Stimulated activated CD4-positive, alpha-beta T cell treated with anti-CD3 and anti-CD28 coated beads, Interleukin-1b, Interleukin-23, amount 100 ng/mL, for 4 hours (primary cell): ENCODE data around the gene NUP188.
"Not testable (repeated sequence)": the region's sequence is repeated elsewhere in the genome, so short reads cannot be mapped to it uniquely, and the experiment has no call there.

Experiments used
- DNase-seq, 2 donors: peaks; one replicate each; pipeline ENCODE4 v3.0.0-alpha.2; 2020; ENCODE audit warnings: low read depth in 2 of 2

The NUP188 gene

GRCh38 chr9:128943832-128944620 is 3.5 kb upstream of the NUP188 start:
- DNase-seq = no peak

GRCh38 chr9:128944966-128945365 is 2.5 kb upstream of the NUP188 start:
- not testable (repeated sequence) for DNase-seq

GRCh38 chr9:128945798-128946501 is 1.5 kb upstream of the NUP188 start:
- DNase-seq = no peak

GRCh38 chr9:128946571-128947276 is 775 bp upstream of the NUP188 start:
- DNase-seq = no peak

- no peak for DNase-seq
Measured at GRCh38 chr9:128947277-128947526, 297 bp upstream of the NUP188 start.

GRCh38 chr9:128961403-128961802 is 13.9 kb downstream of the NUP188 start:
- DNase-seq = not testable (repeated sequence)

DNA sequence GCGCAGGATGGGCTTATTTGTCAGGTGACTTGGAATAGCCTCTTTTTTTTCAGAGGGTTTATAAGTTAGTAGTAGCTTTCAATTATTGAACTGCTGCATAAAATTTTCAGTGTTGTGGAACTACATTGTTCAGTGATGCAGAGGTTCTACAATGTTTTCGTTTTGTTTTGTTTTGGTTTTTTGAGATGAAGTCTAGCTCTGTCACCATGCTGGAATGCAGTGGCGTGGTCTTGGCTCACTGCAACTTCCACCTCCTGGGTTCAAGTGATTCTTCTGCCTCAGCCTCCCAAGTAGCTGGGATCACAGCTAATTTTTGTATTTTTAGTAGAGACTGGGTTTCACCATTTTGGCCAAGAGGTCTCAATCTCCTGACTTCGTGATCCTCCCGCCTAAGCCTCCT is 22.0 kb downstream of the NUP188 start:
- DNase-seq = no peak

GRCh38 chr9:128972956-128973355 is 25.5 kb downstream of the NUP188 start:
- DNase-seq = no peak

DNA sequence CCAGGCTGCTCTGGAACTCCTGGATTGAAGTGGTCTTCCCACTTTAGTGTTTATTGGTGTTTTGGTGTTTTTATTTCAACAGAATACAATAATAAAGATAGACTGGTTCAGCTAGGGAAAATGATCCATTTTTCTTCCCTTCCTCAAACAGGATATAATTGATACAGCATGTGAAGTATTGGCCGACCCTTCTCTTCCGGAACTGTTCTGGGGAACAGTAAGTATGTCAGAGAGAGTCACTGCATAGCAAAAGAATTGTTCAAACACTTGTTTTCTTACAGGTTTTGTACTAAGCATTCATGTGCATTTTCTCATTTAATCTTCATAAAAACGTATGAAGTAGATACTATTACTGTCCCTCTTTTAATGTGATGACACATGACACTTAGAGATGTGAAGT is 31.6 kb downstream of the NUP188 start:
- no peak for DNase-seq

DNA sequence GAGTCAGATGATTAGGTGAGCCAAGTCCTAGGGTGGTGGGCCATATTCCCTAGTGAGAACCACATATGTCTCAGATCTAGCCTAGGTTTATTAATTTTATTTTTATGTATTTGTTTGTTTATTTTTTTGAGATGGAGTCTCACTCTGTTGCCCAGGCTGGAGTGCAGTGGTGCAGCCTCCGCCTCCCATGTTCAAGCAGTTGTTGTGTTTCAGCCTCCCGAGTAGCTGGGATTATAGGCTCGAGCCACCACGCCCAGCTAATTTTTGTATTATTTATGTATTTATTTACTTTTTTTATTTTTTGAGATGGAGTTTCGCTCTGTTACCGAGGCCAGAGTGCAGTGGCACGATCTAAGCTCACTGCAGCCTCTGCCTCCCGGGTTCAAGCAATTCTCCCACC is 36.0 kb downstream of the NUP188 start:
- DNase-seq = no peak

DNA sequence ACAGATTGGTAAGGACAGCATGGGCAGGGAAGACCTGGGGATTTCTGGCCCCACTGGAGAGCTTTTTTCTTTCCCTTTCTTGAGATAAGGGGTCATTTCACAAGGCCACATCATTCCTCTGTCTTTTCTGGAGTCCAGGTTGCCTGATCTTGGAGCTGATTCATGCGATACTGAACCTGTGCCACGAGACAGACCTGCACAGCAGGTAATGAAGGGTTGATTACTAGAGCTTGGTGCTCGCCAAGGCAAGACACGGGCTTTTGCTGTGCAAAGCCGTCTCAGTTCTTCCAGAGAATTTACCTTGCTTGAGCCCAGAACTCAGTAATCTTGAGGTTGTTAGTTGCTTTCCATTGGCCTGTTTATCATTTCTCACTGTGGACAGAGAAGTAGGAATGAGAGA is 39.2 kb downstream of the NUP188 start:
- no peak for DNase-seq

- DNase-seq = no peak
Measured at GRCh38 chr9:128987805-128988204, 40.3 kb downstream of the NUP188 start.

DNA sequence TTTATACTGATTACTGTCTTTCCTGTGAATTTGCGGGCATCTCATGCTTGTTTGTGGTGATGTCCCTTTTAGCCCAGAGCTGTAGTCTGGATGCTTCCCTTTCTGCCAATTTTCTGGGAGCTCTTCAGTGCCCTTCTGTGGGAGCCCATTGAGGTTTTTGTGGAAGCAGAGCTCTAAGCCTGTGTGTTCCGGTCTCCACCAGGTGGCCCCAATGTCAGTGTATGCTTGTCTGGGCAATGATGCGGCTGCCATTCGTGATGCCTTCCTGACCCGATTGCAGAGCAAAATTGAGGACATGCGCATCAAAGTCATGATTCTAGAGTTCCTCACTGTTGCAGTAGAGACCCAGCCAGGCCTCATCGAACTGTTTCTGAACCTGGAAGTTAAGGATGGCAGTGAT is 45.5 kb downstream of the NUP188 start:
- DNase-seq = no peak

DNA sequence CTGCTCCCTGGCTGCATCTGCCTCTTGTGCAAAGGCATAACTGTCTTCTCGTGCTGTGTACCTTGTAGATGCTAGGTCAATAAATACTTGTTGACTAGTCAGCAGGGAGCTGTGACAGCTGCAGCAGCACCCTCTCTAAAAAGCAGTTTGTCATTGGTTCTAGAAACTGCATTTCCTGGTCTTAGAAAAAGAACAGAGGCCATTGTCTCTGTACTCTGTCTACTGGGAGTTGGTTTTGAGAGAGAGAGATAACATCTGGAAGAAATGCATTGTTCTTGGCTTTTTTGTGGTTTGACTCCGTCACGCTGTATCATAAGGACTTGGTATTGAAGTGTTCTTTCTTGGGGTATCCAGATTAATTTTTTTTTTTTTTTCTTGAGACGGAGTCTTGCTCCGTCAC is 48.3 kb downstream of the NUP188 start:
- DNase-seq = no peak

- DNase-seq = no peak
Measured at GRCh38 chr9:128998462-128998861, 51.0 kb downstream of the NUP188 start.

- no peak for DNase-seq
Measured at GRCh38 chr9:128999581-129000206, 52.2 kb downstream of the NUP188 start.

- DNase-seq = no peak
Measured at GRCh38 chr9:129001504-129002325, 54.2 kb downstream of the NUP188 start.

GRCh38 chr9:129002992-129003391 is 55.5 kb downstream of the NUP188 start:
- no peak for DNase-seq

GRCh38 chr9:129004173-129004572 is 56.7 kb downstream of the NUP188 start:
- not testable (repeated sequence) for DNase-seq

DNA sequence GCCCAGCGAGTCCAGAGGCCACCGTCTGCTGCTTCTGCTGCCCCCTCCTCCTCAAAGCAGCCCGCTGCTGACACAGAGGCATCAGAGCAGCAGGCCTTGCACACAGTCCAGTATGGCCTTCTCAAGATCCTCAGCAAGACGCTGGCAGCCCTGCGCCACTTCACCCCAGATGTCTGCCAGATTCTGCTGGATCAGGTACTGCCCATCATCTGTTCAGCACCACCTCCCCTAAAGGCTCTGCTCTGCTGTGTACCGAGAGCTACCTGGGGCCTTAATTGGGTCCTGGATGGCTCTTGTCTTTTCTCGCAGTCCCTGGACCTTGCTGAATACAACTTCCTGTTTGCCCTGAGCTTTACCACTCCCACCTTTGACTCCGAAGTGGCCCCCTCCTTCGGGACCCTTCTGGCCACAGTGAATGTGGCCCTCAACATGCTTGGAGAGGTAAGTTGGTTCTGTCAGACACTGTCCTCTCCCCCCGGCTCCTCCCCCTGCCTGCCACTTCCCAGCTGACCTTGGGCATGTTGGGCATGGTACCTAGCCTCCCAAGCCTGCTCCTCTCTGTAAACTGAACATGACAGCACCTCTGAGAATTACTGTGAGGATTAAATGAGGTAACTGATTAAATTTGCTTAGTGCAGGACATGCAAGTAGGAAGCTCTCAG is 58.0 kb downstream of the NUP188 start:
- no peak for DNase-seq
